NOMO-1 (cell line): ENCODE results near the gene TBXAS1.

Experiments used
- DNase-seq, 2 experiments: peaks; one replicate each; lab custom pipeline; 2025; ENCODE audit not compliant: unreplicated experiment in 2 of 2; lab: John Stamatoyannopoulos, UW

Gene TBXAS1

GRCh38 chr7:139829025-139829774, at the start of gene TBXAS1:
Gene TBXAS1 (plus strand): TSS chr7:139829264. CDS start chr7:139829391, 127 bp downstream.
- DNase-seq, result peak; percentile 44 to 90

DNA sequence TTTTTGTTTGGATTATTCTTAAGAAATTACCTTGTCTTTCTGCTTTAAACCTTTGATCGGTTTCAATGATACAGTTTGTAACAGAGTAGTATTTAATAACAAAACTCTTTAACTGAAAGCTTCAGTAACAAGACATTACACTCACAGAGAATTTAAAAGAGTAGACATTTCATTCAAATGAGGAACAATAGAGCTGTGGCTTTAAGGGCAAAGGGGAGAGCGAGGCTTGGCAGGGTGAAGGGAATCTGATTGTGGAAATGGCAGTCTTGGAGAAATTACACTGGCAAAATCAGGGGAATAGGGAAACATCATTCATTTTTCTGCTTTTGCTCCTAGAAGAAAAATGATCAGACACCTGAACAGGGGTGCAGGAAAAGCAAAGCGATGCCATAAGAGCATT, 46.1 kb upstream of the TBXAS1 start:
- no peak for DNase-seq

DNA sequence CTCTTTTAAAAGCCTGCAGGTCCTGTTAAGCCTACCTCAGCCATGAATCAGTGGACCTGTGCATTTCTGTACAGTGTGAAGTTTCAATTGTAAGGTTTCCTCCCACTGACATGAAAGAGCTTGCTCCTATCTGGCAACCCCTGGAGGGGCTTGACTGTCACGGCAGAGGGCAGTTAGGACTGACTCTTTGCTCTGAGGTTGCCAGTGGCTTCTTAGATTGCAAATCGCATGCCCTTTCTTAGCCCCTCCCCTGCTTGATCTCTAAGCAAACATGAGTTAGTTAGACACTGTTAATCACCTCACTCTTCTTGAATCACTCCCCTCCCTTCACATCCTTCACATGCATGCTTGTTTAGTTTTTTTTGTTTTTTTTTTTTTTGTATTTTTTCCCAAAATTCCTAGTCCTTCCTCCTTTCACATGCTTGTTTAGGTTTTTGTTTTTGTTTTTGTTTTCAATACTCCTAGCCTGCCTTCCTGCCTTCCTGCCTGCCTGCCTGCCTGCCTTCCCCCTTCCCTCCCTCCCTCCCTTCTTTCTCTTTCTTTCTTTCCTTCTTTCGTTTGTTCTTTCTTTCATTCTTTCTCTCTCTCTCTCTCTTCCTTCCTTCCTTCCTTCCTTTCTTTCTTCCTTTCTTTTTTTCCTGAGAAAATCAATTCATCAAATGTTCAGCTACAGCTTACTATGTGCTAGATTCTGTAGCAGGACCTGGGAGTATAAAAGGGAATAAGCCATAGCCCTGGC, 45.2 kb upstream of the TBXAS1 start:
- DNase-seq, result no peak

GRCh38 chr7:139784648-139785047, 44.4 kb upstream of the TBXAS1 start:
- DNase-seq, result no peak

DNA sequence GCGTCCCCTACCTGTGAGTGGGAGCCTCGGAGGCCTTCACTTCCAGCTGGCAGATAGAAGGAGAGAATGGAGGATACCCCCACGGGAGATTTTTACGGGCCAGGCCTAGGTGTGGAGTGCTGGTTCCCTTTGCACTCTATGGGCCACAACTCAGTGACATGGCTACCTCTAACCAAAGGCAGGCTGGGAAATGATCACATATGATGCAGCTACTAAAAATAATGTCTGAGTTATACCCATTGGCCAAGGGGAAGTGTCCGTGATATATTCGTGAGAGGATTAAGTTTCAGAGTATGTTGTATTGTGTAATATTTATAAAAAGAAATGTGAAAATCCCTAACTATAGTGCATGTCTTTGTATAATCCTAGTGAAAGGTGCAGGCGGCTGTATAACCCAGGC, 37.7 kb upstream of the TBXAS1 start:
- DNase-seq, result no peak

DNA sequence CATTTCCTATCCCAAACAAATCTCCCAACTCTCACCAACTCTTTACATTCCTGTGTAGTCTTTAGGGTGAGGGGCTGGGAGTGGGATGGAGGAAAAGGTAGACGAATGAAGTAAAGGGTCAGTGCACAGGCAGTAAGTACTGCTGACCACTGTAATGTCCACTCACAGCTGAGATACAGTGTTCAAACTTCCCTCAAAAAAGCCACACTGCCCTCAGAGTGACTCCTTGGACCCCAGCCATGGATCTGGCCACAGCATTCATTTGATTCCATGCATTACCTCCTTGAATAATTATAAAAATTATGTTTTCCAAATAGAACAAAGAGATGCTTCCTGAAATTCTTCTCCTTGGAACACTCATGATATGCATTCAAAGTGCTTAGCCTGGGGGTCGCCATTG, 31.5 kb upstream of the TBXAS1 start:
- DNase-seq, result no peak

GRCh38 chr7:139798221-139798620, 30.8 kb upstream of the TBXAS1 start:
- DNase-seq, result no peak

GRCh38 chr7:139798892-139799291, 30.2 kb upstream of the TBXAS1 start:
- no peak for DNase-seq

DNA sequence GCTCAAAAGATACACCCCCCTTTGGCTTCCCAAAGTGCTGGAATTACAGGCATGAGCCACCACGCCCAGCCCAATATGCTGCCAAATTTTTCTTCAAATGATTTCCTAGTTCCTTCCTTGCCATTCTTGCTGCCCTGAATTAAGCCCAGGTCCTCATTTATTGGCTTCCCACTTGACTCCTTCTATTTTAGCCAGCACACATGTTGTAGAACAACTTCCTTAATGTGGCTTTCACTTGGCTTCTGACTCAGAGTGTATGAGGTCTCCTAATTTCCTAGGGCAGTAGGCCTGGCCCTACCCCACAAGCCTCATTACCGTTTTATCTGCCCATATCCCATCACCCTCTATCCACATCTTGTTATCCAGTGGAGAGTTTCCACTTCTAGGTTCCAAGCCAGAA, 29.5 kb upstream of the TBXAS1 start:
- peak; percentile 32 to 70 for DNase-seq

GRCh38 chr7:139804571-139804970, 24.5 kb upstream of the TBXAS1 start:
- DNase-seq, result no peak

- no peak for DNase-seq
Measured at GRCh38 chr7:139807009-139807408, 22.1 kb upstream of the TBXAS1 start.

DNA sequence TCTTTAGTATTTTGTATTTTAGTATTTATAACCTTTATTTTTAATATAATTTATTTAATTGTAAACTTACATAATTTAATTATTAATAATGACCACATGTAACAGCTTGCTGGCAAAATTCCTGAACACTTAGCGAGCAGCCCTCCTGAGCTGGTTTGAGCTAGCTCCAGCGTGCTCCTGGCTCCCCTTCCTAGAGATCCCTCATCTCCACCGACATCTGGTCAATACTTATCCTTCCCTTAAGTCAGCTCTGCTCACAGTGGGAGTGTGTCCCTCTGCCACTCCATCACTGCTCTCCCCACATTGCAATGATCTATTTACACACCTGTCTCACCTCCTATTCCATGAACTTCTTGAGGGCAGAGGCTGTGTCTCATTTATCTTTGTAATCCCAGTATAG, 20.6 kb upstream of the TBXAS1 start:
- DNase-seq, result no peak

DNA sequence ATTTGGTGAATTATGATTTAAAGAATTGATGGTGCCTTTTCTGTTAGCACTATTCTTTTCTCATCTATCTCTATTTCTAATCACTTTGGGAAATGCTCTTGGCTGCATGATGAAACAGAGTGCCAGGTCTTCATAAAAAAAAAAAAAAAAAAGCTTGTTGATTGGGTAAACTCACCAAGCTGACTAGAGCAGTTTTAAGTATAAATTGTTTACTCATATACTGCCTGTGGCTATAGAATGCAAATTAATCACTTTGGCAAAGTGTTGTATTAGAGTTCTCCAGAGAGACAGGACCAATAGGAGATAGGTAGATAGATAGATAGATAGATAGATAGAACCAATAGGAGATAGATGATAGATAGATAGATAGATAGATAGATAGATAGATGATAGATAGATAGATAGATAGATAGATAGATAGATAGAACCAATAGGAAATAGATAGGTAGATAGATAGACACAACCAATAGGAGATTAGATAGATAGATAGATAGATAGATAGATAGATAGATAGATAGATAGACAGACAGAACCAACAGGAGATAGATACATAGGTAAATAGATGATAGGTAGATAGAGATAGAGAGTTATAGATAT, 20.1 kb upstream of the TBXAS1 start:
- no peak for DNase-seq

DNA sequence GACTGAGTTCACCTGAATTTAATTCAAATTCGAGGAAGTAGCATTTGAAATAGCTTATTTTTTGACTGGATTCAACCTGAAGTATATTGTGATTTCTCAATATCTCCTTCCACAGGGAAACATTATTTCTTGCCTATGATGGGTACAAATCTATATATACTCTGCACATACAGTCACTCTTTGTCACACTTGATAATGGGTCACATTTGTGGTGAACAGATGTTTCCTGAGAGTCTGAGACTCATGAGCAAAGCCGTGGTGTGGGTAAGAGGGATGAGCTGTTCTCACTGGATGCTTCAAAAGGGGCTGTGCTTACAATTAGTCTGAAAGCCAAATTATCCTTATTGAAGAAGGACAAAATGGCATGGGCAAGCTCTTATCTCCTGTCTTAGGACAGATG, 18.0 kb upstream of the TBXAS1 start:
- no peak for DNase-seq

DNA sequence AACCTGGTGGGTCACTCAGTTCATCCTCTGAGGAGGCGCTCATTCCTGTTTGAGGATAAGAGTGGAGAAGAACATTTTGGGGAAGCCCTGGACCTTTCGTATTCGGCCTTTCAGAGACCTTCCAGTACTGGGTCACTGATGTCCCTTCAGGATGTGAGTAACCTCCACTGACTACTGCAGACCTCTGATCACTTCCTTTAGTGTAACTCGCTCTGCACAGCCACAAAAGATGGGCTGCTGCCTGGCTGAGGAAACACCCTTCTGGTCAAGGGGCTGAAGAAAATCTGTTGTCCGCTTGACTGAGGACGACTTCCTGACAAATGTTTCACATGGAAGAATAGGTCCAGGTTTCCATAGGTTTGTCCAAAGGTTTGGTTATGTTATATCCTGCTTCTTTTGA, 15.9 kb upstream of the TBXAS1 start:
- no peak for DNase-seq

GRCh38 chr7:139813689-139814088, 15.4 kb upstream of the TBXAS1 start:
- DNase-seq, result no peak

DNA sequence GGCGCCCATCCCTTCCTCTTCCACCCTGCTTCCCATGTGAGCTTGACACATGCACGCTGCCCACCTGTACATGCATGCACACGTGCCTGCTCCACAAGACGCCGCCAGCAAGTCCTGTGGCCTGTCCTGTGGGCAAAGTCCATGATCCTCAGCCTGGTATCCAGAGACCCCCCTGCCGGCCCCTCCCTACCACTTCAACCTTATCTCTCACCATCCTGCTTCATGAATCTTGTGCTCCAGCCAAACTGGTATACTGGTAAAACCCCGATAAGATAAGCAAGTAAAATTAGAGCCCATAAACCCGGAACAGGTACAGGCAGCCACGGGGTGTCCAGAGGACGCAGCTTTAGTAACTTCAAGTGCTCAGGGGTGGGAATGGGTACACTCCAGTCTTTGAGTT, 11.8 kb upstream of the TBXAS1 start:
- no peak for DNase-seq

DNA sequence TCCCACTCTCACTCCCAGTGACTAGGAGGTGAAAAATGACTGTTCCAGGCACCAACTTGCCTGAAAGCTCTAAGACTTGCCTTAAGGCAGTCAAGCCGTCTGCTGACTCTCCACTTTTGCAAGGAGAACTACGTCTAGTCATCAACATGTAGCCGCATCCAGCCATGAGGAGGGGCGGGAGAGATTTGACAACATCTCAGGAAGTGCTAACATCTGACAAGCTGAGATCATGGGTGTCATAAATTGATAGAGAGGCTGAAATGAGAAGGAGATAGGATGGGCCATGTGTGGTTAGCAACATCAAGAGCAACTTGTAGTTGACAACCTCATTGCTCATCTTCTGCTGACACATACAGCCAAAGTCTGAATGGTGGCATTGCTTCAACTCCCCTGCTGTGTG, 9.0 kb upstream of the TBXAS1 start:
- no peak for DNase-seq

DNA sequence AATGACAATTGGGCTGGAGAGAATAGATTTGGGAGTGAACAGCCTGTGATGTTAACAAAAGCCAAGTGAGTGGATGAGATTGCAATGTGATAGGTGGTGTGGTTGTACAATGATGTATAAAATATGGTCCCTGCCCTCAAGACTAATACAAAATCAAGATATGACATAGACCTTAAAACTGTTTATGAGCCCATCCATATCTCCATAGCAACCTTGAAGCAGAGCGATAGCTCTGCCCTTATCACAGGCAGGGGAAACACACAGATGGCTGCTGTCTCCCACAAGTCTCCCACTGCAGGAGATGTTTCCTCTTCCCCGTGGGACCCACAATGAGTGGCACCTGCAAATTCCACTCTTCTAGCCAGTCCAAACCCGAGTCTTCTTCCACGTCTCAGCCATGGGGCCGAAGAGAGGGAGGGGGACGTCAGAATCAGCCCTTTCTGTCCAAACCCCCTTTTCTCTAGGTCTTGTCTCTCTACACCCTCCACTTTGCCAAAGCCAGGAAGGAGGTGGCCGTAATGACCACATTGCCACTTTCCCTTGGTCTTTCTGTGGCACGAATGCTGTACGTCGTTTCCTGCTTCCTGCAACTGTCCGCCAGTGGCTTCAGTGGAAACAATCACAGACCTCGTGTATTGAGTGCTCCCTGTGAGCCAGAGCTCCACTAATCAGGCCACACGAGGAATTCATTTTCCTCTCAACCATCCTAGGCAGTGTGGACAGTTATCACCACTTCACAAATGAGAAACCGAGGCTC, 7.5 kb upstream of the TBXAS1 start:
- no peak for DNase-seq

- no peak for DNase-seq
Measured at GRCh38 chr7:139822855-139823254, 6.2 kb upstream of the TBXAS1 start.

GRCh38 chr7:139823959-139824521, 5.0 kb upstream of the TBXAS1 start:
- no peak for DNase-seq
